ENCODE measurements around the gene TUBA4B.
A peak's percentile ranks its signal among the peaks of the same experiment; 100 is the strongest.

TUBA4B gene

GRCh38 chr2:219296631-219297391 is 43.8 kb downstream of the TUBA4B start:
- Histone ChIP-seq H3K27me3 (no peaks in the 10 kb centered on the region), H3K9me3 (no peaks in the 10 kb centered on the region), H3K4me3 (ENCODE audit: low read depth, low read length) (no peak overlapping the region), H3K36me3 (peaks cover 14% of the 10 kb centered on the region), H3K4me1 (no peaks in the 10 kb centered on the region)
- no peak for TF ChIP-seq CTCF (IDR thresholded peaks at IDR 0.05; ENCODE audit: low read depth, low read length)
- DNase-seq: no peak

GRCh38 chr2:219297766-219298456 is 44.9 kb downstream of the TUBA4B start:
- DNase-seq: no peak
- H3K9me3 ChIP-seq: no peaks in the 10 kb centered on the region
- H3K27me3 ChIP-seq: no peaks in the 10 kb centered on the region
- H3K4me3 ChIP-seq (ENCODE audit: low read depth, low read length): no peak overlapping the region
- TF ChIP-seq CTCF (IDR thresholded peaks at IDR 0.05; ENCODE audit: low read depth, low read length): peak; percentile 25
- no peaks in the 10 kb centered on the region for H3K4me1 ChIP-seq
- H3K36me3 ChIP-seq: peaks cover 16% of the 10 kb centered on the region

GRCh38 chr2:219298759-219299371 is 45.8 kb downstream of the TUBA4B start:
- no peaks in the 10 kb centered on the region for H3K9me3 ChIP-seq
- H3K4me3 ChIP-seq (ENCODE audit: low read depth, low read length): no peak overlapping the region
- TF ChIP-seq CTCF (IDR thresholded peaks at IDR 0.05; ENCODE audit: low read depth, low read length): peak; percentile 96
- H3K4me1 ChIP-seq: no peaks in the 10 kb centered on the region
- DNase-seq: peak; percentile 85
- H3K27me3 ChIP-seq: no peaks in the 10 kb centered on the region
- H3K36me3 ChIP-seq: peaks cover 16% of the 10 kb centered on the region

GRCh38 chr2:219299372-219299760 is 46.3 kb downstream of the TUBA4B start:
- no peaks in the 10 kb centered on the region for H3K27me3 ChIP-seq

GRCh38 chr2:219300022-219300421 is 47.0 kb downstream of the TUBA4B start:
- Histone ChIP-seq H3K9me3 (no peaks in the 10 kb centered on the region), H3K27me3 (no peaks in the 10 kb centered on the region), H3K4me1 (no peaks in the 10 kb centered on the region), H3K4me3 (ENCODE audit: low read depth, low read length) (no peak overlapping the region), H3K36me3 (peaks cover 16% of the 10 kb centered on the region)
- DNase-seq: no peak
- TF ChIP-seq CTCF (IDR thresholded peaks at IDR 0.05; ENCODE audit: low read depth, low read length): no peak

More at GRCh38 chr2:219299372-219299760, 46.3 kb downstream of the TUBA4B start:
- Histone ChIP-seq H3K4me3 (ENCODE audit: low read depth, low read length) (no peak overlapping the region), H3K36me3 (peaks cover 16% of the 10 kb centered on the region), H3K9me3 (no peaks in the 10 kb centered on the region), H3K4me1 (no peaks in the 10 kb centered on the region)
- TF ChIP-seq CTCF (IDR thresholded peaks at IDR 0.05; ENCODE audit: low read depth, low read length): no peak
- DNase-seq: no peak
